GM21576 (cell line): ENCODE results near the gene SMC3.
"Not testable (repeated sequence)": the region's sequence is repeated elsewhere in the genome, so short reads cannot be mapped to it uniquely, and the experiment has no call there.

Source experiments
- ATAC-seq: cut with Tn5 transposase; IDR thresholded peaks from one replicate; pipeline ENCODE4 v1.9.1; 2021; ENCODE audit warnings: mild to moderate bottlenecking, moderate library complexity; ENCODE audit not compliant: unreplicated experiment

Gene SMC3

DNA sequence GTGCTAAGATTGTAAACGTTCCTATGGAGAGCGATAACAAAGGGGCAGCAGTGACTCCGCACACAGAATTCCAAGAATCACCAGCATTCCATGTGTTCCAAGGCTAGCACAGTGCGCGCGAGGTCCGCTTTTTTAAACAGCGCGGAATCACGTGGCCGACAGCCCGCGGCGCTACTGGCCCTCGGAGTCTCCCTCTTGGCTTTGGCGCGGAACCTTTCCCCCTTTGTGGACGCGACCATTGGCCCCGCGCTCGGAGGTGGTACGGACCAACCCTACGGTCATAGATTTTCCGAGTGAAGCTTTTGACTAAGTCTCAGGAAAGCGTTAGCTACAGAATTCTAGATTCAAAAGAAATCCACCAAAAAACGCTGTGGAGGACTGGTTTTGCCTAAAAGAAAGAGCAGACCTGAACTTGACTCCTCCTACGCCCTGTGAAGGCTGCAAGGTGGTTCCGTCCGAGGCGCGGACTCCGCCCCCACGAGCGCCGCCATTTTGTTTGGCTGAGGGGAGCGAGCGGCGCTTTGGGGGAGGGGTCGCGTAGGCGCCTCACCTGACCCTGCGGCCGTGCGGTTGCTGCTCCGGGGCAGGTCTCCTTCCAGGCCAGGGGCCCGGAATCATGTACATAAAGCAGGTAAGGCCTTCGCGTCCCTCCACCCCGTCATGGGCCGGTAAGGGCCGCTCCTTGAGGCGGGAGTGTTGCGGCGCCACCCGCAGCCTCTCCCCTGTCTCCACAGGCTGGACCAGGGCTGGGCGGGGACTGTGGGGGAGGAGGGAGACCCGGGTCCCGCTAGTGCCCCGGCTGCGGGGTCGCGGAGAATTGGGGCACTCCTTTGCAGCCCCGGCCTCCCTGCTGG lies at the start of gene SMC3:
SMC3 (plus strand) TSS at position 495 of the 854 bp plus-strand sequence; CDS start at position 617, 122 bp downstream.
- peak; percentile 86 for ATAC-seq

DNA sequence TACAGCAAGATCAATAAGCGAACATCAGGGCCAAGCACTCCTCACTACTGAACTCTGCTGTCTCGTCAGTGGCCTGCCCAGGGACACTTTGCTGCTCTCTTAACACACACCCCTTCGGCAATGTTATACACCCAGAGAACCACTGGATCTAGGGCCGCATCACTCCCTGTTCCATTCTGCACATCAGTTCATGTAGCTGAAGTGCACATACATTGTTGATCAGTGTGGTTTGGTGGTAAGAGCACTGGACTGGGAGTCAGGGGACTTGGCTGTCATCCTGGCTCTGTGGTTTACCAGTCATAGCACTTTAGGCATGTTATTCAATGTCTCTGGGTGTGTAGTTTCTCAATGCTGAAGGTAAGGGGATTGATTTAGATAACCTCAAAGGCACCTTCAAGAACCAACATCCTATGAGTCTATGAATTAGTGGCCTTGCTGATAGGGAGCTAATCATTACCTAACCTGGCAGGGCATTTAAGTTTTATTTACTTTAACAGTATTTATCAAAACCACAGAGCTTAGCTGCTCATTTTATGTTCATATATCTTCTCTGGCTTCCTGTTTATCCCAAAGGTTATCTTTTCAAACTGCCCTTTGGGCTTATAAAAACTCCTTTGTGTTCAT lies 45.0 kb upstream of the SMC3 start:
- ATAC-seq = no peak

DNA sequence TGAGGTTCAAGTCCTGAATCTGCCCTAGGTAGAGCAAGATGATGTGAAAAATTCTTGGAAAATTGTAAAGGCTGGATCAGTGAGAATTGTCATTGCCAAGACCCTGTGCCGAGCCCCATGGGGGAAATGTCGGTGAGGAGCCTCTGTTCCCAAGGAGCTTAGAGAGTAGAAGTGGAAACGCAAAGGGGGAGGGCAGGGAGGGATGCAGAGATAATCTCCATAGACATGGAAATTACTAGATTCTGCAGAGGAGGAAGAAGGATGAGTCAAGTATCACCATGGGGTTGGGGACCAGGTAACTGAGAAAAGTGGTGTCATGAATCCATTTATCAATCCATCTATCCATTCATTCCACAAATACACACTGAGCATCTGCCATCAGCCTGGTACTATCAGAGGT lies 43.8 kb upstream of the SMC3 start:
- no peak for ATAC-seq

DNA sequence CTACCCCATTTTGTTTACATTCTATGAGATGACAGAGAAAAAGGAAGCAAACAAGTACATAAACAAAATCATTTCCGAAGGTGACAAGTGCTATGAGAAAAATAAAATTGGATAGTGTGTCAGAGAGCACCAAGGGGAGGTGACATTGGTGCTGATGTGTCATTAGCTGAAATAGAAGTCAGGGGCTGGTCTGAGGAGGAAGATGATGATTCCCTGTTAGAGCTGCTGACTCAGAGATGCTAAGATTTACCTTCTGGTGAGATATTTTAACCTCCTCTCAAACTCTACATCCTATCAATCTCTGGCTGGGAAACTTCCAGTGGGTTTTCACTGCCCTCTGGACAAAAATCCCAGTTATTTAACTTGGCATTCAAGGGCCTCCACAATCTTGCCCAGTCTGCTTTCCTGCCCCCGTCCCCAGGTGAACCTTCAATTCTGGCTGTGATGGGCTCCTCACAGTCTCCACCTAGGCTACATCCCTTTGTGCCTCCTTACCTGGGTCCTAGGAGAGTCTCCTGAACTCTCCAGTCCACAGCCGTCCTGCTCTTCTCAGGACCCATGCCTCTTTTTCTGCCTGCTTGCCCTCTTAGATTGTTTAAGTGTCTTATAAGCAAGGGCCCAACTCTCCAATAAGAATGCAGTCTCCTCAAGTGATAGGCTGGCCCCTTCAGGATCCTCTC lies 43.2 kb upstream of the SMC3 start:
- ATAC-seq = no peak

DNA sequence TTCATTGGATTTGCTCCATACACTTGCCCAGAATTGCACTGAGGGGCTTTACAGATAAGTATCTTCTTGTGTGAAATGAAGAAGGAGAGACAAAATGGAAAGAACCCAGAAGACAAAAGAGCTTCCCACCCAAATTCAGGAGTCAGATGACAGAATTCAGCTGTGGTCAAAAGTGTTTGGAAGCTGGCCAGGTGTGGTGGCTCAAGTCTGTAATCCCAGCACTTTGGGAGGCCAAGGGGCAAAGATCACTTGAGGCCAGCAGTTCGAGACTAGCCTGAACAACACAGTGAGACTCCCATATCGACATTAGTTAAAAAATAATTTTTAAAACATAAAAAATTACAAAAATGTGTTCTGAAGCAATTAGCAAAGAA lies 42.6 kb upstream of the SMC3 start:
- no peak for ATAC-seq

DNA sequence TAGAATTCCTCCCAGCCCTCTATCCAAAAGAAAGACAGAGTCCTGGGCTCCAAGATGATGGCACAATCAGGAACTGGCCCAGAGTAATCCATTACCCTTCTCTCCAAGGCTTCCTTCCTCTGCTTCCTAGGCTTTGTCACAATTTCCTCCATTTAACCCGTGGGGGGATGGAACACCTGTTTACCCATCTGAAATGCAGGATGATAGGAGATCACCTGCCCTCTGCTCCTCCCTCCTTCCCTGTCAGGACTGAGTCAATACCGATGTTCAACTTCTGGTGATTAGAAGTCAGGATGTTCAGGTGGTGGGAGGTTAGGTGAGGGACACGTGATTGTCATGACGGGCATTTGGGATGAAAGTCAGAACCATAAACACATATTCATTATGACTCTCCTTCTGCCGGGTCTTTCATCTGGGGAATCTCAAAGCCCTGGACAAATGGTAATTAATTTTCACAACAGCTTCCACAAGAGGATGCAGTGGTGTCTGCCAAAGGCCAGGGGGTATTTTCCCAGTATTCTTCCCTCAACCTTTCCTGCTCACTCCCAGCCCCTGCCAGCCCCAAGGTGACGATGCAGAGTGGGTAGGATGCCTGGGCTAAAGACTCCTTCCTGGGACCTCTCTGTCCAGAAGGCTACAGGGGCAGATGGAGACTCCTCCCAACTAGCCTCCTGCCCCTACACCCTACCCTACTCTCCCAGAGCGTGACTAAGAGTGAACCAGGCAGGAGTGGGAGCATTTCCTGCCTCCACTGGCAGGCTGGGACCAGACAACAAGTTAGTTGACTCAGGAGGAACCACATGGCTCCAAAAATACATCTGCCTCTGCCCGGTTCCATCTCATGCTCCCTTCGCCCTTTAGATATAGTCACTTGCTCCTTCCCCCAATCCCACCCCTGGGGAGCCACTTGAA lies 41.9 kb upstream of the SMC3 start:
- no peak for ATAC-seq

DNA sequence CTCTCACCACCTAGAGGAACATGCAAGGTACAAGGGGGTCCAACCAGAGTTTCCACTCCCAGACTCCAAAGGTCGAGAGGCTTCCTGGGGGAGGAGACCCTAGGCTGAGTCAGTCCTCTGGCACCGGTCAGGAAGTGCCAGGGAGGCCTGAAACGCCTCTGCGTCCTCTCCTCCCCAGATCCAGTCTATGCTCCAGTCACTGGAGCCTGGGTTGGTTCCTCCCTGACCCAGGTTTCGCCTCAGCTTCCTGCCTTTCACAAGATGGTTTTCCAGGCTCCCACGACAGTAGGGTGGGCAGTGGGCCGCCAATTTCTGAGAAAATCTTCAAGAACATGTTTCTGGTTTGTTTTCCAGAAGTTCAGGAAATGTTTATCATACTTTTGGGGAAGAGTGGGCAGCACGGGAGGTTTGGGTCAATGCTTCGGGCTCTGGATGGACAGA lies 39.7 kb upstream of the SMC3 start:
- ATAC-seq = no peak

DNA sequence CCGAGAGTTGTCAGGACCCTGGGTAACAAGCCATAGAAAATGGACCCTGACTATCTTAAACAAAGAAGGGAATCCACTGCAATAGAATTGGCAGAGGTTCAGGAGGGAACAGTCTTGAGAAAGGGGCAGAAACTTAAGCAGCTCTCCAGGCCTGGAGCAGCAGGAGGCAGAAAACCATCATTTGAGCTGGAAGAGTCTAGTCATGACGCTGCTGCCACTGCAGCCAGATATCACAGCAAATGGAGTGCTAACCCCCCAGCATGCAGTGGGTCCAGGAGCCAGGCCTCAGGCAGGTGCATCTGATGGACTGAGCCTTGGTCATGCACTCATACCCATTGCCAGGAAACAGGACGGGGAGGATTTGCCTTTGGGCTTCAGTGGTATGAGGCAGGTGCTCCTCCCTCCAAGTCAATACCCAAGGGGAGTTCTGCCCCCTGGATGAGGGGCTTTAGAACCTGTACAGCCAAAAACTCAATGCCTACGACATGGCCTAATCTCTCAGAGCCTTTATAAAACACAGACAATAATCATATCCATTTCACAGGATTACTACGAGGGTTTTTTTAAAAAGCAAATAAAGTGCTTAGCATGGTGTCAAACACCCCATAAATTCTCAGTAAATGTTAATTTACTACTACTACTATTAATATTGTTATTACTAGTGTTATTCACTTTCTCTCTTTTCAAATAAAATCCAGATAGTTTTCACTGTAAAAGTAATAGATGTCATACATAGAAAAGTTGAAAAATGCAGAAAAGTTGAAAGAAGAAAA lies 39.1 kb upstream of the SMC3 start:
- no peak for ATAC-seq

DNA sequence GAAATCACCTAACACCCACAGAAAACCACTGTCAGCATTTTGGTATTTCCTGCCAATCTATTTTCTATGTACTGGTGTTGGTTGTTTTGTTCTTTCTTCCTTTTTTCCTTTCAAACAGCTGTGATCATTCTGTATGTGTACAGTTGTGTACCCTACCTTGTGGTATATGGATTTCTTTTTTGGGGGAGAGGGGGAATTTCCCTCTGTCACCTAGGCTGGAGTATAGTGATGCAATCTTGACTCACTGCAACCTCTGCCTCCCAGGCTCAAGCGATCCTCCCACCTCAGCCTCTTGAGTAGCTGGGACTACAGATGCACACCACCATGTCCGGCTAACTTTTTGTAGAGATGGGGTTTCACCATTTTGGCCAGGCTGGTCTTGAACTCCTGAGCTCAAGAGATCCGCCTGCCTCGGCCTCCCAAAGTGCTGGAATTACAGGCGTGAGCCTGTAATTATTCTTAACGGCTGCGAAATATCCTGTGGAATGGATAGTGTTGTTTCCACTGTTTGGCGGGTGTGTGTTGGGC lies 38.4 kb upstream of the SMC3 start:
- ATAC-seq = peak; percentile 76

DNA sequence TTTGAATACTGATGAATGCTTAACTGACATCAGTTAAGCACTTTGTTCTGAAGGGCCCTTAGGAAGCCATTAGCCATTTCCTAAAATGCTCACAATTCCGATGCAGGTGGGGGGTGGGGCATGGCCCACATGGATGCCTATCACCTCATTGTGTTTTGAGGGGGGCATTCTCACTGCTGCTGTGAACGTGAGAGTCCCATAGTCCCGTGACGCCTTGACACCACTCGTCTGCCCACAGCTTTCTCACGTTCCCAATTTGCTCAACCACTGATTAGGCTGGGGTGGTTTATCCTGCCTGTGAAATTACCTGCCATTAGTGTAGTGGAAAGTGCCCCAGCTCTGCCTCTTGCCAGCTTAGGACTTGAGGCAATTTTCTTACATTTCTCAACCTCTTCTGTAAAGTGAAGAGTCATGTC lies 37.9 kb upstream of the SMC3 start:
- ATAC-seq = no peak

DNA sequence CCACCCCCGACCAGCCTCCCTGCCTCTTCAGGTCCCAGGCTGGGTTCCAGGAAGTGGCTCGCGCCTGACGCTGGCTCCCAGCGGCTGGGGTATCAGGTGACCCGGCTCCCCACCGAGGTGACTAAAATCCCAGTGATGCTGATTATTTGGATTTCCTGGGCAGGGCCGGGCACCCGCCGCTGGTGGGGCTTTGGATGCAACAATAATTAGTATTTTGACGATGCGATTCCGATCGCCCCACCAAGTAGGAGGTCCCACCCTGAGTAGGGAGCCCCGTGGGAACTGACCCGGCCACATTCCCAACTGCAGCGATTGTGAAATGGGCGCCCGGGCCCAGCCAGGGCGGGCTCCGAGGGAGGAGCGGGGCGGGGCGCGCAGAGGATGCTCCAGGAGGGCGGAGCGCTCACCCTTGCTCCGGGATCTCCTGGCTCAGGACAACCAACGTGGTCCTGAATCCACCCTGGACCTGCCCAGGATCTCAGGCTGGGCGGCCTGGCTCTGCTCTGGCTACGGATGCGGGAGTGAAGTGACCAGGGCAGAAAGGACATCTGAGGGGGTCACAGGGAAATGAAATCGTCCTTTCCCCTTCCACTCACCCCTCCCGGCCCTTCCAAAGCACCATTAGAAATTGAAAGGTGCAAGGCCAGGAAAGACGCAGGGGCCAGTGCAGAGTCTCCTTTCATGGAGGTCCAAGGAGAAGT lies 37.2 kb upstream of the SMC3 start:
- no peak for ATAC-seq

DNA sequence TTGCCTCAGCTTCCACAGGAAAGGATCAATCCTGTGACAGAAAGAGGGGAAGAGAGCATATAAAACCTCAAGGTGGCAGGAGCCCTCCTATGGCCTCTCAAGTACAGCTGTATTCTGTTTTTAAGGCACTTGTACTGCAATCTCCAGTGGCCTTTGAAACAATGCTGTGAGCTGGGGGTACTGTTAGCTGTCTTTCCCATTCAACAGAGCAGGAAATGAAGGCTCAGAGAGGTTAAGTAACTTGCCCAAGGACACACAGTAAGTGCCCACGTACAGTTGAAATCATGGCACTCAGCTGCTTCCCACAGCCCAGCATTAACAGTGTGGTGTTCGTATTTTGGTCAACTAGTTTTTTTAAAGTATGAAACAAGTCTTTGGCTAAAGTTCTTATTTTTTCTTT lies 35.8 kb upstream of the SMC3 start:
- no peak for ATAC-seq

DNA sequence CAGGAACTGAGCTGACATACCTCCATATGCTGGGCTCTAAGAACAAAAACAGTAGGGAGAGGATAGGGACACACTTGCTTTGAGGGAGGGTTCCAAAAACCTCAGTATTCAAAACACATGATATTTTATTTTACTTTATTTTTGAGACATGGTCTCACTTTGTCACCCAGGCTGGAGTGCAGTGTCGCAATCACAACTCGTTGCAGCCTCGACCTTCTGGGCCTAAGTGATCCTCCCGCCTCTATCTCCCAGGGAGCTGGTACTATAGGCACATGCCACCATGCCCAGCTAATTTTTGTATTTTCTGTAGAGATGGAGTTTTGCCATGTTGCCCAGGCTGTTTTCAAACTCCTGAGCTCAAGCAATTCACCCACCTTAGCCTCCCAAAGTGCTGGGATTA lies 34.9 kb upstream of the SMC3 start:
- ATAC-seq = not testable (repeated sequence)

DNA sequence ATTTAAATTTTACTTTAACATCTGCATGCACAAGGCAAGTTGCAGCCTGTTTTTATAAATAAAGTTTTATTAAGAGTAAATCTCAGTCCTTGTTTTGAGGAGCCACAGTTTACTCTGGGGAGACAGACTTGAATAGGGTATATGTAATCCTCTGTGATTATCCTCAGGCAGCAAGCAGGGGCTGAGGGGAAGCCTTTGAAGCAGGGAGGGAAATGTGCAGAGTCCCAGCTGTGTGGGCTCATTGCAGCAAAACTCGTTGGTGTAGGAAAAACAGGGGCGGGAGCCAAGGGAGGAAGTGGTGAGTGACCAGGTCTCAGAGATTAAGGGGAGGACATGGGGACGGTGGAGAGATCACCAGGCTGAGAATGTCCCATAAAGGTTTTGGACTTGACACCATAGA lies 34.3 kb upstream of the SMC3 start:
- ATAC-seq = no peak

DNA sequence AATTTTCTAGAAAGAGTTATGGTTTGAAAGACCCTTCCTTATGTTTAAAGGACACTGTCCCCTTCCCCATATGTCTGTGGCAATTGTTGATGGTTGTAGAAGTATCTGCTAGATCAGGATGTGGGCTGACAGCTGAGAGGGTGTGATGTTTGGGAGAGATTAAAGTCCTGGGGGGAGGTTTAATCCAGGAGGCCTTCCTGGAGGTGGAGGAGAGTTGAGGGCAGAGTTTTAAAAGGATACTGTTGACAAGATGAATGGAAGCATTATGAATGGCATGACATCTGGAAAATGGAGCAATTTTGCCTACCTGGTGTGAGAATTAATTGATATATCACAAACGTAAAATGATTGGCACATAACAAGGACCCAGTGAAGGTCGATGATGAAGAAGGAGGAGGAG lies 32.9 kb upstream of the SMC3 start:
- ATAC-seq = no peak

DNA sequence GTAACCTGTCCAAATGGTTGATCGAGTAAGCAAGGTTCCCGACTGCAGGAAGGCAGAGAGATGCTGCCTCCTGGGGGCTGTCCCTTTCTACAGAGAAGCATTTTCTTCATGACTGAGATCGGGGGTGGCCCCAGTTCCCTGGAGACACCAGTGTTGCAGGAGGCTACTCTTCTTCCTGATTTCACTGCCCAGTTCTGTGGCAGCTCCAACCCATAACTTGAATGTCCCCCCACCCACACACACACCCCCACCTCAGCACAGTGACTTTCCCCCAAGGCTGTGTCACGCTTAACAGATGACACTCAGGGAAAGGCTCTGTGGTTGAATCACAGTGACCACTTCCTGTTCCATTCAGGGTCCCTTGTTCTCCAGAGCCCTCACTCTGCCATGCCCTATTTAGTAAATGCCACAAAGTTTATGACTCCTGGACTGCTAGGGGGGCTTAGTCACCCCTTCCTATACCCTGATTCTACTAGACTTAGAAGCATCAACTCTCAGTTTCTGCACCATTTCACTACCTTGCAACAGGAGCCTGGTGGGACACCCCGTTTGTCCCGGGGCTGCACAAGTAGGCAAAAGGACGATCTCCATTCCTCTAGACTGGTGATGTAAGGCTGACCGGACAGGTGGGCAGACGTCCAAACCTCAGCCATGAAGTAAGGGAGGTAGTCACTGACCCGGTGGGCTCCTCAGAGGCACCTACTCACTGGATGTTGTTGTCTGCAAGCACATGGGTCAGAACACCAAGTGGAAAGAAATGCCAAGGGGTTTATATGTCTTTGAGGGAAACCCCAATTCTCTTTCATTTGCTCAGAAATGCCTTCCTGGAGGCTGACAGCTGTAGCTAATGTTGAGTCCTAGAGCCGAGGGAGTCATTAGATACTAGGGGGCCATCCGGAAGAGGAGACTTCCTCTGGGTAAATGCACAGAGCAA lies 31.3 kb upstream of the SMC3 start:
- peak; percentile 80 for ATAC-seq

DNA sequence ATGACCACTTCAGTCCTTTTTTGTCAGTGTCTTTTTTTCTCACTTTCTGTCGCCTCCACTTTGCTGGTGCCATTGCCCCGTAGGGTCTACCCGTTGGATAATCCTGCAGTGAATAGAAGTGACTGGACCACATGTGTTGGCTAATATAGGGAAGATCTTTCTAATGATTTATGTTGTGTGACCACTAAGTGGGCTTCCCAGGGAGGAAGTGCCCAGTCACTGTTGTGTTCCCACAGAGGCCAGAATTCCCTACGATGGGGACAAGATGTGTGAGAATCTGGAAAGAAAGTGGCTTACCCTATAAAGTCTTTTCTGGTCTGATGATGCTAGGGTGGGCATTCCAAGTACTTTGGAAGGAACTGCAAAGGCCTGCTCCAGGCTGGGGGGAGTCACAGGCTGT lies 28.4 kb upstream of the SMC3 start:
- no peak for ATAC-seq

DNA sequence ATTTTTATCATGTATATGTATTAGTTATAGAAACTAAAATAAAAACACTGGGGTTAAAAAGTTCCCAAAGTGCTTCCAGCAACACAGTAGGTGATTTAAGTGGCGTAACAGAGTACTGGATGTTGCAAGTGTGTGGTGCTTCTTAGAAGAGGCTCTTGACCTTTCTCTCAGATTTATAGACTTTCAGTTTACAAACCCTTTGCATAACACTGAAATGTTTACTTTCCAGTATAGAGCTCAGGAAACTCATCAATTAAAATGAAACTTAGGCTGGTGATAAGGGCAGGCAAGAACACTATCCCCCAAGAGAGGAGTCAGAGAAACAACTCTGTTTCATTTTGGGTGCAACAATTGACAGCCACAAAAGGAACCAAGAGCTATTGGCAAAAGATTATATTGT lies 27.5 kb upstream of the SMC3 start:
- no peak for ATAC-seq
